Brain microvascular endothelial cell (primary cell): ENCODE results near the gene SH3BGR.
"Not testable (repeated sequence)": the region's sequence is repeated elsewhere in the genome, so short reads cannot be mapped to it uniquely, and the experiment has no call there.

Experiments used
- DNase-seq: peaks from one replicate; pipeline ENCODE4 v3.0.0-alpha.2; 2020
- H3K27ac ChIP-seq: fragments of 250-450 bp; sonication (Bioruptor Pico); 2 replicates; pipeline ENCODE4 v1.5.1; 2020; ENCODE audit warnings: mild to moderate bottlenecking, moderate library complexity
- H3K27me3 ChIP-seq: fragments of 250-450 bp; sonication (Bioruptor Pico); replicated peaks from 2 replicates; pipeline ENCODE4 v1.5.1; 2020; ENCODE audit warnings: mild to moderate bottlenecking
- H3K36me3 ChIP-seq: fragments of 250-450 bp; sonication (Bioruptor Pico); replicated peaks from 2 replicates; pipeline ENCODE4 v1.5.1; 2020; ENCODE audit warnings: mild to moderate bottlenecking
- H3K4me3 ChIP-seq: 2 replicates; pipeline ENCODE4 v1.5.1; 2011; ENCODE audit warnings: low read depth, mild to moderate bottlenecking, control low read depth, low read length, moderate library complexity
- in situ Hi-C: cut with HindIII; loops from 2 replicates; pipeline ENCODE4 v1.10.0; 2017; ENCODE audit warnings: low sequenced_read_pairs, low pct_ligation_motif_present
- TF ChIP-seq, protein P1 (sequence below): IDR thresholded peaks from 2 replicates; pipeline ENCODE4 v1.5.1; 2011; ENCODE audit warnings: low read depth, mild to moderate bottlenecking, moderate library complexity, low read length, control low read depth, inconsistent platforms; ENCODE audit errors: missing control alignments

SH3BGR gene

GRCh38 chr21:39535646-39536437 is 84.1 kb downstream of the SH3BGR start:
- no peaks in the 10 kb centered on the region for H3K36me3 ChIP-seq
- in situ Hi-C loops: no loop called here
- no peak overlapping the region for H3K4me3 ChIP-seq
- TF ChIP-seq, protein P1, sequence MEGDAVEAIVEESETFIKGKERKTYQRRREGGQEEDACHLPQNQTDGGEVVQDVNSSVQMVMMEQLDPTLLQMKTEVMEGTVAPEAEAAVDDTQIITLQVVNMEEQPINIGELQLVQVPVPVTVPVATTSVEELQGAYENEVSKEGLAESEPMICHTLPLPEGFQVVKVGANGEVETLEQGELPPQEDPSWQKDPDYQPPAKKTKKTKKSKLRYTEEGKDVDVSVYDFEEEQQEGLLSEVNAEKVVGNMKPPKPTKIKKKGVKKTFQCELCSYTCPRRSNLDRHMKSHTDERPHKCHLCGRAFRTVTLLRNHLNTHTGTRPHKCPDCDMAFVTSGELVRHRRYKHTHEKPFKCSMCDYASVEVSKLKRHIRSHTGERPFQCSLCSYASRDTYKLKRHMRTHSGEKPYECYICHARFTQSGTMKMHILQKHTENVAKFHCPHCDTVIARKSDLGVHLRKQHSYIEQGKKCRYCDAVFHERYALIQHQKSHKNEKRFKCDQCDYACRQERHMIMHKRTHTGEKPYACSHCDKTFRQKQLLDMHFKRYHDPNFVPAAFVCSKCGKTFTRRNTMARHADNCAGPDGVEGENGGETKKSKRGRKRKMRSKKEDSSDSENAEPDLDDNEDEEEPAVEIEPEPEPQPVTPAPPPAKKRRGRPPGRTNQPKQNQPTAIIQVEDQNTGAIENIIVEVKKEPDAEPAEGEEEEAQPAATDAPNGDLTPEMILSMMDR: no peak
- no peak for DNase-seq
- H3K27me3 ChIP-seq: no peaks in the 10 kb centered on the region
- H3K27ac ChIP-seq: no peak overlapping the region

- H3K27ac ChIP-seq: no peak overlapping the region
- no peak overlapping the region for H3K4me3 ChIP-seq
- TF ChIP-seq, protein P1: no peak
- no peaks in the 10 kb centered on the region for H3K27me3 ChIP-seq
- in situ Hi-C loops: no loop called here
- no peaks in the 10 kb centered on the region for H3K36me3 ChIP-seq
- DNase-seq: no peak
These were observed 85.1 kb downstream of the SH3BGR start for GRCh38 chr21:39536835-39537234.

GRCh38 chr21:39537571-39537970 is 85.8 kb downstream of the SH3BGR start:
- Histone ChIP-seq H3K4me3 (no peak overlapping the region), H3K27me3 (no peaks in the 10 kb centered on the region), H3K27ac (no peak overlapping the region), H3K36me3 (no peaks in the 10 kb centered on the region)
- in situ Hi-C loops: no loop called here
- DNase-seq: no peak
- TF ChIP-seq, protein P1: no peak

- H3K4me3 ChIP-seq: no peak overlapping the region
- no peaks in the 10 kb centered on the region for H3K27me3 ChIP-seq
These were observed 86.8 kb downstream of the SH3BGR start for GRCh38 chr21:39538453-39539042.

DNA sequence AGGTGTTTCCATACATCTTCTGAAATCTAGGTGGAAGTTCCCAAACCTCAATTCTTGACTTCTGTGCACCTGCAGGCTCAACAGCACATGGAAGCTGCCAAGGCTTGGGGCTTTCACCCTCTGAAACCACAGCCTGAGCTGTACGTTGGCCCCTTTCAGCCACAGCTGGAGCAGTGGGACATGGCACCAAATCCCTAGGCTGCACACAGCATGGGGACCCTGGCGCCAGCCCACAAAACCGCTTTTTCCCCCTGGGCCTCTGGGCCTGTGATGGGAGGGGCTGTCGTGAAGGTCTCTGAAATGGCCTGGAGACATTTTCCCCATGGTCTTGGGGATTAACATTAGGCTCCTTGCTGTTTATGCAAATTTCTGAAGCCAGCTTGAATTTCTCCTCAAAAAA is 88.6 kb downstream of the SH3BGR start:
- DNase-seq, in situ Hi-C loops, H3K4me3 ChIP-seq, H3K27ac ChIP-seq, H3K36me3 ChIP-seq, H3K27me3 ChIP-seq: not testable (repeated sequence)

More at GRCh38 chr21:39538453-39539042, 86.8 kb downstream of the SH3BGR start:
- Histone ChIP-seq H3K27ac (no peak overlapping the region), H3K36me3 (no peaks in the 10 kb centered on the region)
- TF ChIP-seq, protein P1: no peak
- no peak for DNase-seq
- in situ Hi-C loops: no loop called here

DNA sequence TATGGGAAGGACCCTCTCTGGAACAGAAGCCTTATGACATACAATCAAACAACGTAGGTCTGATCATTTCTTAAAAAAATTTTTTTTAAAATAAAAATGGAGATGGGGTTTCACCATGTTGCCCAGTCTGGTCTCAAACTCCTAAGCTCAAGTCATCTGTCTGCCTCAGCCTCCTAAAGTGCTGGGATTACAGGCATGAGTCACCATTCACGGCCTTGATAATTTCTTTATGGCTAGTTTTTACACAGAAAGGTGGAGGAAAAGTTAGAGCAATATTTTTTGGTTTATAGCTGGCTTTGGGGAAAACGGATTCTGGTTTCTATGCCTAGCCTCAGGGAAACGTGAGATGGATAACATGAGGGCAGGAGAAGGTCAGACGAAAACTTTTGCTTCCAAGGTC is 91.0 kb downstream of the SH3BGR start:
- H3K36me3 ChIP-seq: no peaks in the 10 kb centered on the region
- no peak for DNase-seq
- TF ChIP-seq, protein P1: no peak
- in situ Hi-C loops: no loop called here
- no peak overlapping the region for H3K27ac ChIP-seq
- no peak overlapping the region for H3K4me3 ChIP-seq
- no peaks in the 10 kb centered on the region for H3K27me3 ChIP-seq
